GM21717 (cell line): ENCODE data around the gene LCE1A.

ENCODE experiments used
- ATAC-seq: cut with Tn5 transposase; IDR thresholded peaks from one replicate; pipeline ENCODE4 v1.9.1; 2021; ENCODE audit warnings: mild to moderate bottlenecking, moderate library complexity; ENCODE audit not compliant: unreplicated experiment

The LCE1A gene

DNA sequence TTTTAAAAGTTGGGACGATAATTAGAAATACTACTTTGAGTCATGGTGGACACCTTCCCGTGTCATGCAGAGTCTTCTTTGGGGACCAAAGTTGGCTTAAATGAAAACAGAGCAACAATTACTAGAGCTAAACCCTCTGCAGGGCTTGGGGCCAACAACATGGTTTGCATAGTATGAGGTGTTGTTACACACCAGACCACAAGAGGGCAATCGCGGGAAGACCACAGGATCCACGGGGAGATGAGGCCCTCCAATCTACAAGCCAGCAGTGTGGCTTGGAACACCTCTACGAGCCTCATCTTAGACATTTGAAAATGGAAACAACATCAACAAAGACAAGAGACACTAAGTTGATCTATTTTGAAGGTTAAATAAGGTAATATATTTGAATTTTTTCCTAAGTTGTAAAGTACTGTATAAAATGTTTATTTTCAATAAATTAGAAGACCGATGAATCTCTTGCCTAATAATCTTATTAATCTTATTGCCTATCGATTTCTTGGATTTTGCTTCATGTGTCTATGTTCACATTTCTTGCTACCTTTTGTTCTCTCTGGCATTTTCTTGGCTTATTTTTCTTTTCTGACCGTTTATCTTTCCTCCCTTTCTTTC is 42.6 kb downstream of the LCE1A start:
- no peak for ATAC-seq

GRCh38 chr1:152870831-152871730 is 43.8 kb downstream of the LCE1A start:
- ATAC-seq, result no peak

GRCh38 chr1:152871731-152872126 is 44.5 kb downstream of the LCE1A start:
- no peak for ATAC-seq

DNA sequence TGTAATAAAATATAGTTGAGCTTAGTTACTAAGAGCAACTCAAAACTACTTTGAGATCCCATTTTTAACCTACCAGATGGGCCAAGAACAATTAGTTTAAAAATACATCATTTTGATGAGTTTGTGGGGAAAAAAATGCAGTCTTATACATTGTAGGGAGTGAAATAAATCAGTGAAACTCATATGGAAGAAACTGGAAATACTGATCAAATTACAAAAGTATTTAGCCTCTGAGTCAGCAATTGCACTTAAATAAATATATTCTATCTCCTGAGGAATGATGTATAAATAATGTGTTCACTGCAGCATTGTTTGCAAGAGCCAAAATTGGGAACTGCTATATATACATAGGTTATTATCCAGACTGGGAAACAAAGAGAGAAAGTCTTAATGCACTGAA is 46.2 kb downstream of the LCE1A start:
- no peak for ATAC-seq

- no peak for ATAC-seq
These were observed 49.6 kb downstream of the LCE1A start for GRCh38 chr1:152876827-152877226.
